ENCODE results near the gene TERF2IP.

The TERF2IP gene

DNA sequence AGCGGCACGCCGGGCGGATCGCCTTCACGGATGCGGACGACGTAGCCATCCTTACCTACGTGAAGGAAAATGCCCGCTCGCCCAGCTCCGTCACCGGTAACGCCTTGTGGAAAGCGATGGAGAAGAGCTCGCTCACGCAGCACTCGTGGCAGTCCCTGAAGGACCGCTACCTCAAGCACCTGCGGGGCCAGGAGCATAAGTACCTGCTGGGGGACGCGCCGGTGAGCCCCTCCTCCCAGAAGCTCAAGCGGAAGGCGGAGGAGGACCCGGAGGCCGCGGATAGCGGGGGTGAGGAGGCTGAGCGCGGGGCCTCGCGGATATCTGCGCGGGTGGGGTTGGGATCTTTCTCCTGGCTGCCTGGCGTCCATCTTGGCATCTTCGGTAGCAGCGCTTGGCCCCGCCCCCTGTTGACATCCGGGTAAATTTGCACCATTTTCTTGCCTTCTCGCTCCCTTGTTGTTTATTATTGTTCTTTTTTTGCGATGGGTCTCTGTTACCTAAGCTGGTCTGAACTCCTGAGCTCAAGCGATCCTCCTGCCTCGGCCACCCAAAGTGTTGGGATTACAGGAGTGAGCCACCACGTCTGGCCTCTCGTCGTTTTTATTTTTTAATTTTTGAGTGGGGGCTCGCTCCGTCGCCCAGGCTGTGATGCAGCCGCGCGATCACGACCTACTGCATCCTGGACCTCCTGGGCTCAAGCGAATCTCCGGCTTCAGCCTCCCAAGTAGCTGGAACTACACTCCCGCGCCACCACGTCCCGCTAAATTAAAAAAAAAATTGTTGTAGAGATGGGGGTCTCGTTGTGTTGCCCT is 898 bp downstream of the TERF2IP start:
- TF ChIP-seq CTCF (IDR thresholded peaks at IDR 0.05; ENCODE audit: low read depth, low read length, missing control alignments) = no peak
- H3K4me3 ChIP-seq (ENCODE audit: low read depth, low read length) = peak overlapping the region; percentile 86
- DNase-seq (ENCODE audit: low read depth) = peak; percentile 49
- in situ Hi-C loops (cut with HindIII; ENCODE audit: low sequenced_read_pairs) = loop anchor here (5.0 kb wide), 1 partner anchor 104 kb away; no protein-coding TSS in a partner anchor

DNA sequence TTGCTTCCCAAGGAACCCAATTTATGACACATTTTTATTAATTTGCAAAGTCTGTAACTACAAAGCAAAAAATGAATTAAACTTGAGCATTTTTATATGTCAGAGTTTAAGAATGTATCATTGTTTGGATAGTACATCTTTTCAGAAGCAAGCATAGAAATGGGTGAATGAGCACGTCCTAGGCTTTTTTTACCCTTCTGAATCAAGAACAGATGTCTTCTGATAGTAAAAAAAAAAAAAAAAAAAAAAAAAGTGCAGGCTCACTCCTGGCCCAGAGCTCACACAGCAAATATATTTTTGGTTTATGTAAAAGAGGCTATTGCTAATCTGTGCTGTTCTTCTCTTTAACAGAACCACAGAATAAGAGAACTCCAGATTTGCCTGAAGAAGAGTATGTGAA is 6.3 kb downstream of the TERF2IP start:
- DNase-seq (ENCODE audit: low read depth) = no peak
- in situ Hi-C loops (cut with HindIII; ENCODE audit: low sequenced_read_pairs) = no loop called here
- TF ChIP-seq CTCF (IDR thresholded peaks at IDR 0.05; ENCODE audit: low read depth, low read length, missing control alignments) = no peak
- H3K4me3 ChIP-seq (ENCODE audit: low read depth, low read length) = no peak overlapping the region

GRCh38 chr16:75658175-75658574 is 10.6 kb downstream of the TERF2IP start:
- no peak for DNase-seq (ENCODE audit: low read depth)
- no peak overlapping the region for H3K4me3 ChIP-seq (ENCODE audit: low read depth, low read length)
- in situ Hi-C loops (cut with HindIII; ENCODE audit: low sequenced_read_pairs) = no loop called here
- no peak for TF ChIP-seq CTCF (IDR thresholded peaks at IDR 0.05; ENCODE audit: low read depth, low read length, missing control alignments)

DNA sequence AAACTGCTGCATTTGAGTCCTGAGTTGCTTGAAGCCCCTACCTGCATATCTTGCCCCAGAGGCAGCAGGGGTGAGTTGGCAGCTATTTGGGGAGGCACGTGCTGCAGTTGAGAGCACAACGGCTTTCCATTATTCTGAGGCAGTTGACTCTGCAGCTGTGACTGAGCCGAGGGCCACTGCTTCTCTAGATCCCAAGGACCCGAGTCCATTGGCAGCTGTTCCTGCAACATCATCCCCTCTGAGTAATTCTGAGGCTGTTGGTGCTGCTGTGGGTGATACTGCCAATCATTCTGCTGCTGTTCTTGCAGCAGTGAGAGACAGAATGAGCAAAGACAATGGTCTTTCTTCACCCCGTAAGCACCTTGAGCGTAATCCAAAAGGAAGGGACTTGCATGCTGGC is 12.7 kb downstream of the TERF2IP start:
- TF ChIP-seq CTCF (IDR thresholded peaks at IDR 0.05; ENCODE audit: low read depth, low read length, missing control alignments) = no peak
- in situ Hi-C loops (cut with HindIII; ENCODE audit: low sequenced_read_pairs) = no loop called here
- DNase-seq (ENCODE audit: low read depth) = no peak

GRCh38 chr16:75660726-75661302 is 13.2 kb downstream of the TERF2IP start:
- no peak for DNase-seq (ENCODE audit: low read depth)
- in situ Hi-C loops (cut with HindIII; ENCODE audit: low sequenced_read_pairs) = no loop called here
- TF ChIP-seq CTCF (IDR thresholded peaks at IDR 0.05; ENCODE audit: low read depth, low read length, missing control alignments) = no peak
- H3K4me3 ChIP-seq (ENCODE audit: low read depth, low read length) = no peak overlapping the region

More for the DNA sequence above, 12.7 kb downstream of the TERF2IP start:
- H3K4me3 ChIP-seq (ENCODE audit: low read depth, low read length) = no peak overlapping the region

DNA sequence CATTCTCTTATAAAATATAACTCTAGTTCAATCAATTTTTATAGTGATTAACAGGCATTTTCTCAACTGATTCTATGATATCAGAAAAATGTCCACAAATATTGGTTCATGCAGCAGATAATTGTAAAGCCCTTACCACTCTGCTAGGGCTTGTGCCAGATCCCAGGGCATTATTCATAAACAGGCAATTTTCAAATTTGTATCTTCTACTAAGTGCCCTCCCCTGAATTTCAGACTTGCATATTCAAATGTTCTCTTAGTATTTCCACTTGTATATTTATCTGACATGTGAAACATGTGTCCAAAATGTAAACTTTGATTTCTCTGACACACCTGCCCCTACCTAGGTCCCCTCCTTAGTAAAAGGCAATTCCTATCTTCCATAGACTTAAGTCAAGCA is 19.9 kb downstream of the TERF2IP start:
- in situ Hi-C loops (cut with HindIII; ENCODE audit: low sequenced_read_pairs) = no loop called here
- no peak for TF ChIP-seq CTCF (IDR thresholded peaks at IDR 0.05; ENCODE audit: low read depth, low read length, missing control alignments)
- H3K4me3 ChIP-seq (ENCODE audit: low read depth, low read length) = no peak overlapping the region
- DNase-seq (ENCODE audit: low read depth) = no peak
